NCI-H446 treated with DMSO at 0.1 percent for 48 hours (cell line): Measurements from ENCODE around the gene HBZ.
"Not testable (repeated sequence)": the region's sequence is repeated elsewhere in the genome, so short reads cannot be mapped to it uniquely, and the experiment has no call there.

Source experiments
- DNase-seq: peaks from one replicate; lab custom pipeline; 2025; lab: John Stamatoyannopoulos, UW

The HBZ gene

GRCh38 chr16:152141-153128, at the start of gene HBZ:
HBZ (plus strand) TSS chr16:152644; CDS start chr16:152910, 266 bp downstream.
- DNase-seq = no peak

- no peak for DNase-seq
Observed at GRCh38 chr16:104355-104754, 48.1 kb upstream of the HBZ start.

GRCh38 chr16:104928-105327, 47.5 kb upstream of the HBZ start:
- DNase-seq = no peak

GRCh38 chr16:105521-105920, 46.9 kb upstream of the HBZ start:
- no peak for DNase-seq

- DNase-seq = peak; percentile 56
Observed at GRCh38 chr16:106623-107324, 45.7 kb upstream of the HBZ start.

GRCh38 chr16:112153-112840, 40.1 kb upstream of the HBZ start:
- no peak for DNase-seq

- no peak for DNase-seq
Observed at GRCh38 chr16:114327-114726, 38.1 kb upstream of the HBZ start.

- DNase-seq = no peak
Observed at GRCh38 chr16:116015-116414, 36.4 kb upstream of the HBZ start.

- peak; percentile 2 for DNase-seq
Observed at GRCh38 chr16:117379-118365, 34.8 kb upstream of the HBZ start.

GRCh38 chr16:118857-119256, 33.6 kb upstream of the HBZ start:
- no peak for DNase-seq

GRCh38 chr16:119295-119694, 33.1 kb upstream of the HBZ start:
- no peak for DNase-seq

- DNase-seq = no peak
Observed at GRCh38 chr16:119835-120491, 32.5 kb upstream of the HBZ start.

- no peak for DNase-seq
Observed at GRCh38 chr16:120756-121155, 31.7 kb upstream of the HBZ start.

- no peak for DNase-seq
Observed at GRCh38 chr16:122361-122760, 30.1 kb upstream of the HBZ start.

- DNase-seq = not testable (repeated sequence)
Observed at GRCh38 chr16:123558-124350, 28.7 kb upstream of the HBZ start.

GRCh38 chr16:125011-125410, 27.4 kb upstream of the HBZ start:
- no peak for DNase-seq

- DNase-seq = no peak
Observed at GRCh38 chr16:129075-129474, 23.4 kb upstream of the HBZ start.

GRCh38 chr16:130533-131173, 21.8 kb upstream of the HBZ start:
- DNase-seq = no peak

- no peak for DNase-seq
Observed at GRCh38 chr16:132120-132519, 20.3 kb upstream of the HBZ start.
